Activated CD8-positive, alpha-beta memory T cell treated with anti-CD3 and anti-CD28 coated beads for 36 hours (primary cell): ENCODE data around the gene IPMK. TPM values are rescaled to one million over a fixed set of nuclear protein-coding genes. Genes with fewer than 3 reads are reported as not detected.
"Not testable (repeated sequence)": the region's sequence is repeated elsewhere in the genome, so short reads cannot be mapped to it uniquely, and the experiment has no call there.

Source experiments
- CTCF ChIA-PET: fragments of 350-600 bp; sonication (Branson Sonifier 250); formaldehyde crosslinking; loops from one replicate; lab custom pipeline; 2021; ENCODE audit warnings: antibody characterized with exemption; lab: Charles Lee
- POLR2A ChIA-PET: fragments of 350-600 bp; sonication (Branson Sonifier 250); formaldehyde crosslinking; loops from one replicate; lab custom pipeline; 2021; ENCODE audit warnings: antibody characterized with exemption; lab: Charles Lee
- total RNA-seq, 2 experiments: library from RNA; stranded (reverse); gene quantifications; one replicate each; pipeline ENCODE4 v1.2.3, GENCODE V29; 2021

The IPMK gene
- total RNA-seq, 2 experiments from 2014 or later = 10.6 to 11.3 TPM

DNA sequence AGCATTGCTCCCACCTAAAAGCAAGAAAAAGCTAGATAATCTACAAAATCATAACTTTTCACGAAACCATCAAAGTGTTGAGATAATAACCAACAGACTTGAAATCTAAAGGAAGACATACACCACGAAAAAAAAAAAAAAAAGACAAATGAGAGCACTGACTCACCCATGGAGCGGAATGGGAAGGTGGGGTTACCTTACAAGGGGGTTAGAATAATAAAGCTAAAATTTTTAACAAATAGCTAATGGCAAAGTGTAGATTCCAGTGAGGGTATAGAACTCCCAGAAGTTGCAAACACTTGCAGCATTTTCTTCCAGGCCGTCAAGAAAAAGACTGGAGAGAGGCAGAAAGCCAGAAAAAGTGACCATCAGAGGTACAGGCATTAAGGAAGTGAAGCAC is 27.2 kb downstream of the IPMK start:
- POLR2A ChIA-PET = no interaction called here
- CTCF ChIA-PET = no interaction called here

GRCh38 chr10:58239561-58240169 is 28.0 kb downstream of the IPMK start:
- POLR2A ChIA-PET = no interaction called here
- CTCF ChIA-PET = no interaction called here

DNA sequence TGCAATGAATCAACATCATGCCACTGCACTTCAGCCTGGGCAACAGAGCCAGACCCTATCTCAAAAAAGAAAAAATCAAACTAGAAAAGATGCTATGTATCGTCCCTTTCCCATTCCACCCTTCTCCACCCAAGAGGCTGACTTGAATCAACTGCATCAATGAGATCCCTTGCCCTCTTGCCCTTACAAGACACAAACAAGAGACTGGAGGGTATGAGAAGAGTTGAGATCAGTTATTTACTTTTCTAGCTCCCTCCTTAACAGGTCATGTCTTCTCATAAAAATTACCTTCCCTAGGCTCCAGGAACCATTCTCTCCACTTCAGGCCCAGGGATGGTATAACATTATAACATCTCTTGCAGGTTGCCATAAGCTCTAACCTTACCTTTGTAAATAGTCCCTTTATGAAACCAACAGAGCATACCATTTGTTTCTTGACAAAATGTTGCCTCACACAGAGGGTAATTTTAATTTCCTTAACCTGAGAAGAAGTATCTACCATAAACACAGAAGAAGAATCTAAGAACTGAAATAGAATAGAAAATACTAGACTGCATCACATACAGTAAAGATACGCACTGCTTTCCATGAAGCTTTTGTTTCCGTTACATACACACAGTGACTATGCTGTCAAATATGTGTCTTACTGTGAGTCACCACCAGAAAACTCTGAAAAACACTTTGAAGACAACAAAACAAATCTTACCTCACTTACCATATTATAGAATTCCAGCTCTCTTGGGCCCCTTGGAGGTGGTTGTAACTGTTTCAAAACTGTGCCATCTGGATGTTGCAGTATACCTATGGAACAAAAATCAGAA is 30.5 kb downstream of the IPMK start:
- CTCF ChIA-PET = no interaction called here
- POLR2A ChIA-PET = no interaction called here

- CTCF ChIA-PET = interaction anchor here (1.8 kb wide), 1 partner anchor 24 kb away, joined by 3 read pairs; no protein-coding TSS in a partner anchor
- POLR2A ChIA-PET = not testable (repeated sequence)
These were observed 37.8 kb downstream of the IPMK start for GRCh38 chr10:58229856-58230255.

- POLR2A ChIA-PET = no interaction called here
- CTCF ChIA-PET = interaction anchor here (0.6 to 1.5 kb wide), 2 partner anchors 10 to 54 kb away, joined by 3 read pairs; no protein-coding TSS in a partner anchor
These were observed 42.0 kb downstream of the IPMK start for GRCh38 chr10:58225654-58226053.

DNA sequence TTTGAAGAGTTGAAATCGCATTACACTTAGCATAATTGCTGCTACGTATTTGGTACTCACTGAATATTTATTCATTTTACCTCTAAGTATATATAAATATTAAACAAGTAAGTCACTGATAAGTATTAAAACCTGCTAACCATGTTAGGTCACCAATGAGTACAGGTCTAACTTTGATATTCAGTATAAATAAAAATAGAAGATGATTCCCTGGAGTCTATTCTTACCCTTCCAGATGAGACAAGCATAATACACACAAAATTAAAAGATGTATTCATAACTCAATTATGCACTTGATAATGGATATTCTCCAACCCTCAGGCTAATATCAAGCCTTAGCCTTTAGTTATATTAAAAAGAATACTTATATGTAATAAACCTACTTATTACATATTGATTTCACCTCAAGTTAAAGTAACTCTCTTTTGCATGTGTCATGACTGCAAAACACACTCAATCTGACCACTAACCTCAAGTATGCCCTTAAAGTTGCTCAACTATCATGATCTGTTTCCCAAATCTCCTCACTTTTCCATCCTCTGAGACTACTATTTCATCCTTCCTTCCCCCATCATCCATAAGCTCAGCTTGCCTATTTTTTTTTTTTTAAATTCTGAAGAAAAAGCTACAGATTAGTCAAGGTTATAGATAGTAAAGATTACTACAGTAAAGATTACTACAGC is 46.8 kb downstream of the IPMK start:
- POLR2A ChIA-PET = no interaction called here
- CTCF ChIA-PET = no interaction called here

DNA sequence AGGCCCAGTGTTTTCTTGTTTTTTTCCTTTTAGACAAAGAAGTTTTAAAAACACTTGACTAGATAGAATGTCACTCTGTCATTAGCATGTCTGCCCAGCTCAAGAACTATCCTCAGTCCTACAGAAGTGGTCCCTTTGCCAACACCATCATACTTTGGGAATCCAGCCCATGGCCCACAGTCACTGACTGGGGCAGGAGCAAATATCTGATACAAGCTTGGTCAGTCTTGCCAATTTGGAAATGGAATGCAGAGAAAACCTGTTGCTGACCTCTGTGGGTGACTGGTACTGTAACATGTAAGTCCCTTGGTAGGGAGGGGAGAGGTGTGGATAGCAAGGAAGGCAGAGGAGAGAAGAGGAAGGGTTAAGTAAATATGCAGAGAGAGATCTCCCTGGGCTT is 47.8 kb downstream of the IPMK start:
- ChIA-PET POLR2A (no interaction called here), CTCF (no interaction called here)

GRCh38 chr10:58217612-58218011 is 50.1 kb downstream of the IPMK start:
- POLR2A ChIA-PET = no interaction called here
- CTCF ChIA-PET = no interaction called here

- POLR2A ChIA-PET = no interaction called here
These were observed 55.1 kb downstream of the IPMK start for GRCh38 chr10:58212622-58213021.

GRCh38 chr10:58210160-58210559 is 57.5 kb downstream of the IPMK start:
- POLR2A ChIA-PET = no interaction called here
- CTCF ChIA-PET = no interaction called here

More at GRCh38 chr10:58212622-58213021, 55.1 kb downstream of the IPMK start:
- CTCF ChIA-PET = no interaction called here

DNA sequence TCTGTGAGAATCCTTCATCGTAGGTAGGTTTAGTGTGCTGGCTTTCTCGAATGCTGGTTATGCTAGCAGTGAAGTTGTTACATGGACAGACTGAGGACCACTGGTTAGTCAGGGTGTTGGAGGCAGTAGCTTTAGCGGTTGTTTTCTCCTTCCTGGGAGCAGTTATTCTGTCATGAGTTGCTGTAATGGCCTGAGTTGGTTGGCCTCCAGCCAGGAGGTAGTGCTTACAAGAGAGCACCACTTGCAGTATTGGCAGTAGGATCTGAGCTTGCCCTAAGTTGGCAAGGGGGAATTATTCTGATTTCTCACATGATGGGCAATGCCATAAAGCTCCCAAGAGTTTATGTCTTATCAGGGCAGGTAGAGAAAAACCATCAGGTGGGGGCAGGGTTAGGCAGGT is 58.0 kb downstream of the IPMK start:
- CTCF ChIA-PET = no interaction called here
- POLR2A ChIA-PET = no interaction called here

DNA sequence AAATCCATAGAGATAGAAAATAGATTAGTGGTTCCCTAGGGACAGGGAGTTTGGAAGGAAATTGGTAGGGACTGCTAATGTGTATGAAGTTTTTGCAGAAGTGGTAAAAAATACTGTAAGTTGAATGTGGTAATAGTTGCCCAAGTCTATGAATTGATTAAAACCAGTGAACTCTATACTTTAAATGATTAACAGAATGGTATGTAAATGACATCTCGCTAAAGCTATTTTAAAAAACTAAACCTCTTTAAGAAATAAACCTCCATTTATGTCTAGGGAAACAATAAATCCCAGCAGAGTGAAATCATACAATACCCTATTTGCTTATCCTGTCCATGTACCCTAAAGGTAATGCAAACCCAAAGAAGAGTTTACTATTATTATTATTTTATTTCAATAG is 61.4 kb downstream of the IPMK start:
- ChIA-PET POLR2A (interaction anchor here (0.6 kb wide), 1 partner anchor 510 kb away, joined by 4 read pairs; no protein-coding TSS in a partner anchor), CTCF (no interaction called here)

GRCh38 chr10:58201704-58202103 is 66.0 kb downstream of the IPMK start:
- CTCF ChIA-PET = no interaction called here
- POLR2A ChIA-PET = no interaction called here

- POLR2A ChIA-PET = no interaction called here
- CTCF ChIA-PET = no interaction called here
These were observed 78.4 kb downstream of the IPMK start for GRCh38 chr10:58189269-58189668.

GRCh38 chr10:58184120-58184670 is 83.5 kb downstream of the IPMK start:
- ChIA-PET CTCF (no interaction called here), POLR2A (no interaction called here)

GRCh38 chr10:58180666-58181065 is 87.0 kb downstream of the IPMK start:
- ChIA-PET POLR2A (no interaction called here), CTCF (no interaction called here)

DNA sequence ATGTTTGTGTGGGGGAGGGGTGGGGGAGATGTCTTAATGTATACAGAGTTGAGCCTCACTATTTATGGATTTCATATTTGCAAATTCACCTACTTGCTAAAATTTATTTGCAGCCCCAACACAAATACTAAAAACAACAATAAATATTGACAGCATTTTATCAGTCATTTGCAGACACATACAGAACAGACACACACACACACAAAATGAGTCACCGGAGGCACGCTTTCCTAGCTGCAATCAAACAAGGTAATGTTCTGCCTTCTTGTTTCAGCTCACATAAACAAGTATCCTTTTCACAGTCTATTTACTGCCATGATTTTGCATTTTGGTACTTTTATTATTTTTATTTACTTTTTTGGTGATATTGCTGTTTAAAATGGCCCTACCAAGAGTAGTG is 88.5 kb downstream of the IPMK start:
- POLR2A ChIA-PET = no interaction called here
- CTCF ChIA-PET = interaction anchor here (1.7 kb wide), 1 partner anchor 112 kb away, joined by 4 read pairs; no protein-coding TSS in a partner anchor

DNA sequence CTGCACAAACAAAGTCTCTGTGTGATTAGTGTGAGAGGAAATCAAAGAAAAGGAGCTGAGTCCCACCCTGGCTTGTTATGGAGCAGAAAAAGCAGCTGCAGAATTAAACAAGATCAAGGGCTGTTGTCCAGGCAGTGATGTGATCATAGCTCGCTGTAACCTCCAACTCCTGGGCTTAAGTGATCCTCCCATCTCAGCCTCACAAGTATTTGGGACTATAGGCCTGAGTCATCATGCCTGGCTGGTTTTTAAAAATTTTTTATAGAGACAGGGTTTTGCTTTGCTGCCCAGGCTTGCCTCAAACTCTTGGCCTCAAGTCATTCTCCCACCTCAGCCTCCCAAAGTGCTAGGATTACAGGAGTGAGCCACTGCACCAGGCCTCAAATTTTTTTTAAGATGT is 88.9 kb downstream of the IPMK start:
- ChIA-PET POLR2A (no interaction called here), CTCF (interaction anchor here (1.7 kb wide), 1 partner anchor 113 kb away, joined by 4 read pairs; no protein-coding TSS in a partner anchor)

DNA sequence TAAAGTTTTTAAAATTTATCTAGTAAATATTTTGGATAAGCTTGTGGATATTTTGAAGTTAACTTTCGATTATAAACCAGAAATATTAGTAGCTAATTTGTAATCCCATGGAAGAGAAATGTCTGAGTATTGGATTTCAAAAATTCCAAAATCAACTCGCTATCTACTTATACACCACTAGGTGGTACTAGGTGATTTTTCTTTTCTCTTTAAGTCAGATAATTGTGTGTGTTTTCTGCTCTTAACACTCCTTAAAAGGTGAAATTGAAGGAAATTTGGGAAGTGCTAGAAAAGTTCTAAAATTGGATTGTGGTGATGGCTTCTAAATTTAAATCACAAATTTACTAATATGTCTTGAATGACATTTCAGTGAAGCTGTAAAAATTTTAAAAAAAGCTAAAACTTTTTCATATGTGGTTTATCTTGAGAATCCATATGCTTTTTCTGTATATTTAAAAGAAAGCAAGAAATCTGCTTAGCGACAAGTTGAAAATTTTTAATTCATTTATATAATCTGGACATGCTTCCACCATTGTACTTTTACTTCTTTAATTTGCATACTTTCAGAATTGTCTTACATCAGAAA is 90.2 kb downstream of the IPMK start:
- POLR2A ChIA-PET = no interaction called here
- CTCF ChIA-PET = interaction anchor here (1.1 to 1.5 kb wide), 3 partner anchors 91 to 113 kb away, joined by 3 to 4 read pairs (median 3); partner anchors contain the start of gene CISD1
